NCI-H460 (cell line): ENCODE data around the gene TAF1A. TPM values are rescaled to one million over a fixed set of nuclear protein-coding genes. Genes with fewer than 3 reads are reported as not detected.

ENCODE experiments used
- DNase-seq: peaks from one replicate; pipeline ENCODE4 v3.0.0-alpha.2; 2016; ENCODE audit warnings: low read depth; ENCODE audit errors: extremely low read depth
- total RNA-seq: library from RNA; depleted of rRNA; stranded (reverse); fragments of >200 nt; shearing (Covaris generic); gene quantifications from 2 replicates; pipeline ENCODE4 v1.2.3, GENCODE V29; 2014

TAF1A gene
- total RNA-seq, 1 experiment from 2014 or later, result 38.1 TPM

GRCh38 chr1:222600281-222600680, 10.5 kb upstream of the TAF1A start:
- no peak for DNase-seq

- DNase-seq, result no peak
Measured at GRCh38 chr1:222596696-222597095, 7.0 kb upstream of the TAF1A start.

GRCh38 chr1:222594789-222595188, 5.1 kb upstream of the TAF1A start:
- no peak for DNase-seq

- DNase-seq, result no peak
Measured at GRCh38 chr1:222592171-222592570, 2.4 kb upstream of the TAF1A start.

GRCh38 chr1:222588135-222588534, 1.6 kb downstream of the TAF1A start:
- no peak for DNase-seq

- DNase-seq, result no peak
Measured at GRCh38 chr1:222586842-222587241, 2.9 kb downstream of the TAF1A start.

- DNase-seq, result no peak
Measured at GRCh38 chr1:222583079-222583478, 6.7 kb downstream of the TAF1A start.

- DNase-seq, result no peak
Measured at GRCh38 chr1:222582099-222582774, 7.5 kb downstream of the TAF1A start.

- DNase-seq, result no peak
Measured at GRCh38 chr1:222579316-222579715, 10.4 kb downstream of the TAF1A start.

- no peak for DNase-seq
Measured at GRCh38 chr1:222570837-222571236, 18.9 kb downstream of the TAF1A start.

- DNase-seq, result no peak
Measured at GRCh38 chr1:222561656-222562055, 28.1 kb downstream of the TAF1A start.

- DNase-seq, result no peak
Measured at GRCh38 chr1:222557574-222557973, 32.2 kb downstream of the TAF1A start.

- no peak for DNase-seq
Measured at GRCh38 chr1:222557148-222557547, 32.6 kb downstream of the TAF1A start.

GRCh38 chr1:222555992-222556615, 33.6 kb downstream of the TAF1A start:
- DNase-seq, result no peak

GRCh38 chr1:222554177-222554576, 35.6 kb downstream of the TAF1A start:
- DNase-seq, result no peak

GRCh38 chr1:222552882-222553281, 36.9 kb downstream of the TAF1A start:
- no peak for DNase-seq

- DNase-seq, result peak; percentile 25
Measured at GRCh38 chr1:222547944-222548671, 41.6 kb downstream of the TAF1A start, which contains the start of gene HHIPL2. Gene HHIPL2 (minus strand): TSS chr1:222548104. CDS start chr1:222548044, 60 bp downstream.

- no peak for DNase-seq
Measured at GRCh38 chr1:222547260-222547614, 42.5 kb downstream of the TAF1A start.

GRCh38 chr1:222546548-222547259, 43.0 kb downstream of the TAF1A start:
- peak; percentile 86 for DNase-seq

- no peak for DNase-seq
Measured at GRCh38 chr1:222546091-222546490, 43.6 kb downstream of the TAF1A start.

- no peak for DNase-seq
Measured at GRCh38 chr1:222543817-222544216, 45.9 kb downstream of the TAF1A start.
